ENCODE measurements around the gene LCORL.

Gene LCORL

DNA sequence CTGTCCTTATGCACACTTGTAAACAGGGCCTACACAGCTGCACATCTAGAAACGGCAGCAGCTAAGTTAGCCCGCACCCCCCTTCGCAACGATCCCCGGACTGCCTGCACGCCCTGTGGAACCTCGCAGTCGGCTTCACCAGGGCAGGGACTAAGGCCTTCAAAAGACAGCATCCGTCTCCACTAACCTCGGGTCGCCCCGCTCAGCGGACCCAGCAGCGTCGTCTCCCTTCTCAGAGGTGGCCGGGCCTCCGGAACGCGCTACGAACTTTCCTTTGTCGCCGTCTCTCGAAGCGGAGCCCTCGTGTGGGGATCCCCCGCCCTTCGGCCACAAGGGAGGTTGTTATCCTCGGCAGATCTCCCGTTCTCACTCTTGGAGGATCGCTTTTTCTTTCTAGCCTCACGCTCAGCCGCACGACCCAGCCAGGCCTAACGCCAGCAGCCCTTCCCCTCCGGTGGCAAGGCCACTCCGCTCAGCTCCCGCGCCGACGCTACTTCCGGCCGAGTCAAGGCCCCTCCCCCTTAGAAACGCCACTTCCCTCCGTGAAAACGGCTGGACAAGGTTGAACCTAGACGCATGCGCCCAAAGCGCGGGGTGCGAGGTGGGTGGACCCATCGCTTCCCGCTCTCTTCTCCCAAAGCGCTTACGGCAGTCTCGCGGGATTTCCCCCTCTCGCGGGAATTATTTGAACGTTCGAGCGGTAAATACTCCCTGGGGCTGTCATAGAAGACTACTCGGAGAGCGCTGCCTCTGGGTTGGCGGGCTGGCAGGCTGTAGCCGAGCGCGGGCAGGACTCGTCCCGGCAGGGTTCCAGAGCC, 211.1 kb downstream of the LCORL start, which contains the start of the genes DCAF16 and NCAPG:
Gene DCAF16 (minus strand): TSS at position 498 of the 818 bp plus-strand sequence. CDS start 6,616 bp downstream, outside the sequence.
Gene NCAPG (plus strand): TSS at position 720 of the 818 bp plus-strand sequence. CDS start 99 bp downstream, outside the sequence.
- TF ChIP-seq, protein P1, sequence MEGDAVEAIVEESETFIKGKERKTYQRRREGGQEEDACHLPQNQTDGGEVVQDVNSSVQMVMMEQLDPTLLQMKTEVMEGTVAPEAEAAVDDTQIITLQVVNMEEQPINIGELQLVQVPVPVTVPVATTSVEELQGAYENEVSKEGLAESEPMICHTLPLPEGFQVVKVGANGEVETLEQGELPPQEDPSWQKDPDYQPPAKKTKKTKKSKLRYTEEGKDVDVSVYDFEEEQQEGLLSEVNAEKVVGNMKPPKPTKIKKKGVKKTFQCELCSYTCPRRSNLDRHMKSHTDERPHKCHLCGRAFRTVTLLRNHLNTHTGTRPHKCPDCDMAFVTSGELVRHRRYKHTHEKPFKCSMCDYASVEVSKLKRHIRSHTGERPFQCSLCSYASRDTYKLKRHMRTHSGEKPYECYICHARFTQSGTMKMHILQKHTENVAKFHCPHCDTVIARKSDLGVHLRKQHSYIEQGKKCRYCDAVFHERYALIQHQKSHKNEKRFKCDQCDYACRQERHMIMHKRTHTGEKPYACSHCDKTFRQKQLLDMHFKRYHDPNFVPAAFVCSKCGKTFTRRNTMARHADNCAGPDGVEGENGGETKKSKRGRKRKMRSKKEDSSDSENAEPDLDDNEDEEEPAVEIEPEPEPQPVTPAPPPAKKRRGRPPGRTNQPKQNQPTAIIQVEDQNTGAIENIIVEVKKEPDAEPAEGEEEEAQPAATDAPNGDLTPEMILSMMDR (conservative IDR thresholded peaks at IDR 0.05; ENCODE audit: low read depth) = no peak
- peak; percentile 94 for DNase-seq (ENCODE audit: low spot score)
- H3K27ac ChIP-seq = peak within 1 kb of the TSS; percentile 94
- CTCF ChIA-PET = no interaction called here
- POLR2A ChIA-PET (ENCODE audit: low non-redundant PET) = interaction anchor here (0.6 kb wide), 1 partner anchor 271 kb away, joined by 3 read pairs; no protein-coding TSS in a partner anchor

DNA sequence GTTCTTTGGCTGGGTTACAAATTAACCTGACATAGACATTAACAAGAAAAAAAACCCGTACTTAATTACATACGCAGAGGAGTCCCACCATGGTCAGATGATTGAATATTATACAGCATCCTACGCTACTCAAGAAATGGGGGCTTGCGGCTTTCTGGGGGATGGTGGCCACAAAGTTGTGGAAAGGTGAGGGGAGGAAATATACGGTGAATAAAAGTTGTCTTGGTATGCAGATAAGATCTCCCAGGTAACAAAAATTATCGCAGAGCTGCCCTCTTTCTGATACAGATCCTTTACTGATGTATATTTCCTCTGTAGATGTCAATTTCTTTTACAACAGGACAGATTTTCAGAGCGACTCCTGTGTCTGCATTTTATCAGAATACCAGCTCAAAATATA, 211.9 kb downstream of the LCORL start:
- ChIA-PET CTCF (no interaction called here), POLR2A (ENCODE audit: low non-redundant PET) (no interaction called here)

DNA sequence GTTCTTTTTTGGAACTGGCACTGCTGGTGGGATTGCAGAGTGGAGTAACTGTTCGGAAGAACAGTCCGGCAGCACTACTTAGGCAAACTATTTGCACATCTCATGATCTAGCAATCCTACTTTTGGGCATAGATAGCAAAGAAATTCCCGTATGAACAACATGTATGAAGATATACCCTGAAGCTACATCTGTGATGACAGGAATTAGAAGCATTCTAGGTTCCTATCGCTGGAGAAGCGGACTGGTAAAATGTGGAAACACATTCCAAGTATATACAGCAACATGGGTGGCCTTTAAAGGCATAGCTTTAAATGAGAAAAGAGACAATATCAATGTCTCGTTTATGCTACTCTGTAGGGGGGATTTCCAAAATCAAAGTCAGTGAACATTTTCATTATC, 214.1 kb downstream of the LCORL start:
- TF ChIP-seq, protein P1 (conservative IDR thresholded peaks at IDR 0.05; ENCODE audit: low read depth) = no peak
- no peak for DNase-seq (ENCODE audit: low spot score)
- ChIA-PET POLR2A (ENCODE audit: low non-redundant PET) (no interaction called here), CTCF (interaction anchor here (0.6 kb wide), 1 partner anchor 1666 kb away, joined by 3 read pairs; no protein-coding TSS in a partner anchor)
- no peak overlapping the region for H3K27ac ChIP-seq

More for the DNA sequence above, 211.9 kb downstream of the LCORL start:
- no peak overlapping the region; the same call in 1 of the 2 replicates for H3K27ac ChIP-seq
- TF ChIP-seq, protein P1 (conservative IDR thresholded peaks at IDR 0.05; ENCODE audit: low read depth) = no peak
- no peak for DNase-seq (ENCODE audit: low spot score)

DNA sequence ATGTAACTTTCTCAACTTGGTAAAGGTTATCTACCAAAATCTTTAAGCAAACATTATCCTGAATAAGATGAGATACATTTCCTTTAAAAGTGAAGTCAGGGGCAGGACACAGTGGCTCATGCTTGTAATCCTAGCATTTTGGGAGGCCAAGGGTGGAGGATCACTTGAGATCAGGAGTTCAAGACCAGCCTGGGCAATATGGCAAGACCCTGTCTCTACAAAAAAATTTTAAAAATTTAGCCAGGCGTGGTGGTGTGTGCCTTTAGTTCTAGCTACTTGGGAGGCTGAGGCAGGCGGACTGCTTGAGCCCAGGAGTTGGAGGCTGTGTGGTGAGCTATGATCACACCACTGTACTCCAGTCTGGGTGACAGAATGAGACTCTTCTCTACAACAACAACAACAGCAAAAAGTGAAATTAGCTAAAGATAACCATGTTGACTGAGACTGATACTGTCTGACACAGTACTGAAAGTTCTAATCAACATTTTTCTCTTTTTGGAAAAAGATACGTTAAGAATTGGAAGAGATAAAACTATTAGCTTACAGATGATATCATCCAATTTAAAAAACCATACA, 215.9 kb downstream of the LCORL start:
- ChIA-PET CTCF (no interaction called here), POLR2A (ENCODE audit: low non-redundant PET) (no interaction called here)
- TF ChIP-seq, protein P1 (conservative IDR thresholded peaks at IDR 0.05; ENCODE audit: low read depth) = no peak
- no peak overlapping the region for H3K27ac ChIP-seq
- DNase-seq (ENCODE audit: low spot score) = no peak

DNA sequence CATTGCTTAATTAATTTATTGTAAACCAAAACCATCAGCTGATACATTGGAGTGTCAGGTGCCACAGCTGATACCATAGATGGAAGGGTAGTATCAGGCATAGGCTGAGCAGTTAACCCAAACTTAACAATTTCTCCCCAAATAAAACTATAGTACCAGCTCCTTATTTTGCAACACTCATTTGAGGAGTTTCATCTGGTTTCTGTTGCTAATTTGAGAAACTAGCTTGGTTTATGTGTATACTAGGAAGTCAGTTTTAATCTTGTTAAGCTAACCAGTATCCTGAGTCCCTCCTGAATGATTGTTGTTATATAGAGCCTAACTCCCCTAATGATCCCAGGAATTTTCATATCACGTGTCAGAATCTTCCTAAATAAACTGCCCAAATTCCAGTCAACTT, 223.7 kb downstream of the LCORL start:
- ChIA-PET CTCF (no interaction called here), POLR2A (ENCODE audit: low non-redundant PET) (no interaction called here)
- no peak overlapping the region for H3K27ac ChIP-seq
- TF ChIP-seq, protein P1 (conservative IDR thresholded peaks at IDR 0.05; ENCODE audit: low read depth) = no peak
- DNase-seq (ENCODE audit: low spot score) = no peak

DNA sequence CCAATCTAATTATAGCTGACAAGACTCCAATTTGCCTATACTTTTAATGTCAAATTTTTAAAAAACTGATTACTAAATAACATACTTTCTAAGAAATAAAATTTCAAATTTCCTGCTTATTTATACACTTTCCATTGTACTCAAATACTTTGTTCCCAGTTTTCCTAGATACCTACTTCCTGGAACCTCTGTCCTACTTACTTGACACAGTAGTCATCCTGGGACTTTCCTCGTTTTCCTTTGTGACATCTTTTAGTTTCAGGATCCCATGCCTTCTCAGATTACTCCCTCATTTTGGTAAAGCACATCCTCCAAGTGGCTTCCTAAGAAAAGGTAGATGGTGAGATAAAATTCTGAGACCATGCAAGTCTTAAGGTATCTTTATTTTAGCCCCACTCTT, 226.8 kb downstream of the LCORL start:
- CTCF ChIA-PET = no interaction called here
- H3K27ac ChIP-seq = no peak overlapping the region
- DNase-seq (ENCODE audit: low spot score) = no peak
- POLR2A ChIA-PET (ENCODE audit: low non-redundant PET) = no interaction called here
- TF ChIP-seq, protein P1 (conservative IDR thresholded peaks at IDR 0.05; ENCODE audit: low read depth) = no peak

Data from RWPE1 (cell line).